ENCODE measurements around the gene DDI2.
A peak's percentile ranks its signal among the peaks of the same experiment; 100 is the strongest.

Gene DDI2

DNA sequence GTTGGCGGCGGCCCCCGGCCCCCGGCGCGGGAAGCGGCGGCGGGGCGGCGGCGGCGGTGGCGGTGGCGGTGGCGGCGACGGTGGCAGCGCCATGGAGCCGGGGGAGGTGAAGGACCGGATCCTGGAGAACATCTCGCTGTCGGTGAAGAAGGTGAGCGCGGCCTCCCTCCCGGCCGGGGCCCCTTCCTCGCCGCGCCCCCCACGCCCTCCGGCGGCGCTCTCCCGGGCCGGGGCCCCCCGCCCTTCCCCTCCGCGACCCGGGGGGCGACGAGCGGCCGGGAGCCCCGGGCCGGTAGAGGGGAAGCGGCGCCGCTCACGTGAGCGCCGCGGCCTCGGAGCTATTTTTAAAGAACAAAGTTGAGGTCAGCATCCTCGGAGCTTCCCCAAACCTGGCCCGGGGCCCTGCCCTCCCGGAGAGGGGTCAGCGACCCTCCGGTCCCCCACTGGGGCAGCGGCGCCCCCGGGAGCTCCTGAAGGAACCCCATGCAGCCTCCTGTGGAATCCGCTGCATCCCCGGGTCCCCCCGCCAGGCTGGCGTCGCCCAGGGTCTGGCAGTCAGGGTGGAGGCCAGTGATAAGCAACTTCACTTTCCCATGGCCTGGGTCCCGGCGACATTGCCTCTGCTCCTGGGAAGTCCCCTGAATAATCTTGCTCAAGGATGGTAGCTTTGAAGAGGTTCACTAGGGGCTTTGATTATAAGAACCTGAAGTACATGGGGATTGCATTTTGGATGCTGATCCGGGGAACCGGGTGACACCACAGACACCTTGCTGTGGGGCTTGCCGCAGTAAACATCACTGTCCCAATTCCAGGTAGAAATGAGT is 67.4 kb downstream of the DDI2 start:
- peak; percentile 83 for DNase-seq (ENCODE audit: low spot score)
- TF ChIP-seq, protein P1, sequence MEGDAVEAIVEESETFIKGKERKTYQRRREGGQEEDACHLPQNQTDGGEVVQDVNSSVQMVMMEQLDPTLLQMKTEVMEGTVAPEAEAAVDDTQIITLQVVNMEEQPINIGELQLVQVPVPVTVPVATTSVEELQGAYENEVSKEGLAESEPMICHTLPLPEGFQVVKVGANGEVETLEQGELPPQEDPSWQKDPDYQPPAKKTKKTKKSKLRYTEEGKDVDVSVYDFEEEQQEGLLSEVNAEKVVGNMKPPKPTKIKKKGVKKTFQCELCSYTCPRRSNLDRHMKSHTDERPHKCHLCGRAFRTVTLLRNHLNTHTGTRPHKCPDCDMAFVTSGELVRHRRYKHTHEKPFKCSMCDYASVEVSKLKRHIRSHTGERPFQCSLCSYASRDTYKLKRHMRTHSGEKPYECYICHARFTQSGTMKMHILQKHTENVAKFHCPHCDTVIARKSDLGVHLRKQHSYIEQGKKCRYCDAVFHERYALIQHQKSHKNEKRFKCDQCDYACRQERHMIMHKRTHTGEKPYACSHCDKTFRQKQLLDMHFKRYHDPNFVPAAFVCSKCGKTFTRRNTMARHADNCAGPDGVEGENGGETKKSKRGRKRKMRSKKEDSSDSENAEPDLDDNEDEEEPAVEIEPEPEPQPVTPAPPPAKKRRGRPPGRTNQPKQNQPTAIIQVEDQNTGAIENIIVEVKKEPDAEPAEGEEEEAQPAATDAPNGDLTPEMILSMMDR (IDR thresholded peaks at IDR 0.05) = no peak
- Histone ChIP-seq H3K27ac (peak overlapping the region; percentile 94 to 99), H3K4me3 (peak overlapping the region; percentile 91)

DNA sequence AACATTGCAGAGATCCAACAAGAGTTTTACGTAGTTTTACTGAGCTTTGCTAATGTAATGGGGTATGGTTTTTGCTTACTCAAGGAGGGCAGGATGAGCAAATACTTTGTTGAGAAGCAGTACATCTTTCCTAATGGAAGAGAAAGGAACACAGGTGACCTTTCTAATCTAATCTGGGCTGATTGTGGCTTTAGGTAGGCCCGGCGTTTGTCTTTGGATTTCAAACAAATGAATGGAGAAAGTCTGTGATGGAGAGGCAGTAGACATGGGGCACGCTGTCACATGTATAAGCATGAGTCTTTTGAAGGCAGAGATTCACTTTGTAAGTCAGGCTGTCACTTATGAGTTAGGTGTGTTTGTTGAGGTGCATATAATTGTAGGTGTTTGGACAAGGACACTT is 68.6 kb downstream of the DDI2 start:
- TF ChIP-seq, protein P1 (IDR thresholded peaks at IDR 0.05) = no peak
- Histone ChIP-seq H3K27ac (peak overlapping the region; percentile 38 to 99), H3K4me3 (peak overlapping the region; percentile 54)
- no peak for DNase-seq (ENCODE audit: low spot score)

DNA sequence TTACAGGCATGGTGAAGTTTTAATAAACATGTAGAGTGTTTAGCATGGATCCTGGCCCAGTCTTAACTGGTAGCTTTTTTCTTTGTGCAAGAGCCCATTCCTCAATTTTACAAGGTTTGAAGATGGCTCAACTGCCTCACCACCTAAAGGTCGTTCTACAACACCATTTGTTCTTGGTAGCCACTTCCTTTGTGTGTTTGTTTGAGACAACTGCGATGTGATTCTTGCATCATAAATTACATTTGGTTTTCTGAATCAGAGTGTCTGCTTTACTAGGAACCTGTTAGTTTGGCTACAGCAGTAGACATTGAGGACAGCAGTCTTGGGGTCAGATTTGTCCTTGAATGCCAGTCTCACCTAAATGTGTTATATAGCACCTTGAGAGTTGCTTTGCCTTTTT is 70.2 kb downstream of the DDI2 start:
- DNase-seq (ENCODE audit: low spot score) = no peak
- TF ChIP-seq, protein P1 (IDR thresholded peaks at IDR 0.05) = no peak
- no peak overlapping the region for H3K27ac ChIP-seq
- no peak overlapping the region for H3K4me3 ChIP-seq

DNA sequence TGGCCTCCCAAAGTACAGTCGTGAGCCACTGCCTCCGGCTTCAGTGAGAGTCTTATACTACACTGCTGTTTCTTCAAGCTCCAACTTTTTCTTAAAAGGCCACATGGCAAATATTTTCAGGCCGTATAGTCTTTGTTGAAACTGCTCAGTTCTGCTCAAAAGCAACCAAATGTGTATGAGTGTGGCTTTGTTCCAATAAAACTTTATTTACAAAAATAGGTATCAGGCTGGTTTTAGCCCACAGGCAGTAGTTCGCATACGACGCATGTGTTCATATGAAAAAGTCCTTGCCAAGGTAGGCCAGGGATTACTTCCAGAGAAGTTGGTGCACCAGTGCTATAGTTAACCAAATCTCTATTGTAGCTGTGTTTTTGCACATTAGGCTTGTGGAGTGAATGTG is 73.1 kb downstream of the DDI2 start:
- H3K4me3 ChIP-seq = no peak overlapping the region
- TF ChIP-seq, protein P1 (IDR thresholded peaks at IDR 0.05) = no peak
- no peak for DNase-seq (ENCODE audit: low spot score)
- peak overlapping the region in 1 of 2 donors; percentile 73 for H3K27ac ChIP-seq

DNA sequence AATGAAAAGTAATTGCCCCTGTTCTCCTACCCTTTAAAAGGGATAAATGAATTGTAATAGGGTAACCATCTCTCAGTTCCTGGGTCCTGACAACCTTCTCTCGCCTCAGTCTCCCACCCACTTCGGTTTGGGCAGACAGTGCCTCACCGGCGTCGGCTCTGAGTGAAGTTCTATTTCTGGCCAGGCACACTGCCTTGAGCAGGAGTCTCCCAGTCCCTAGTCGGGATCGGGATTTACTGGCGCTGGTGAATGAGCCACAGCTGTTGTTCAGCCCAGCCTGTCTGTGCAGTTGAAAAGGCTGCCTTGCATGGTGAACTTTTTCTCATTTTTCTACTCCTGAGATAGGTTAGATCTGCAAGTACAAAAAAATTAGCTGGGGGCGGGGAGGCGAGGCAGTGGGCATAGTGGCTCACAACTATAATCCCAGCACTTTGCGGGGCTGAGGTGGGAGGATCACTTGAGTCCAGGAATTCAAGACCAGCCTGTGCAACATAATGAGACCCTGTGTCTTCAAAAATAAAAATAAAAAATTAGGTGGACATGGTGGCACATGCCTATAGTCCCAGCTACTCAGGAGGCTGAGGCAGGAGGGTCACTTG is 74.3 kb downstream of the DDI2 start:
- Histone ChIP-seq H3K27ac (peak overlapping the region; percentile 46 to 73), H3K4me3 (no peak overlapping the region)
- TF ChIP-seq, protein P1 (IDR thresholded peaks at IDR 0.05) = no peak
- DNase-seq (ENCODE audit: low spot score) = no peak

DNA sequence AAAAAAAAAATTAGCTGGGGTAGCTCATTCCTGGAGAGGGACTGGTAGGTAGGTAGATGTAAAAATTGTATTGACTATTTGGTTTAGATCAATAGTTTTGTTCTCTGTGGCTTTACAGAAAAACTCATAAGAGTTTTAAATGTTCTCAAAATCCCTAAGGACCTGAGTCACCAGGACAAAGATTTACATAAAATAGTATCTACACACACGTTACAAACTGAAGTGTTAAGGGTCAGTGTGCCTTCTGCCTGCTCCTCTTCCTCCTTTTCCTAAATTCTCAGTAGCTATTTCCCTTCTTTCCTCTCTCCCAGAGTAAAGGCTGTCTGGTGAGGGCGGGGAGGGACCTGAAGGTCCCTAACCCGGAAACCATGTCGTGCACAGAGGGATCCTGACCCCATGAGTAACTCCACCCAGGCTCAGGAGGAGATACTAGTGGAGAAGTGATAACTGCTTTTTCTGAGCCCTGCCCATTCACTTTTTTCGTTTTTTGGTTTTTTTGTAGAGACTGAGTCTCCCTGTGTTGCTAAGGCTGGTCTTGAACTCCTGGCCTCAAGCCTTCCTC is 74.9 kb downstream of the DDI2 start:
- TF ChIP-seq, protein P1 (IDR thresholded peaks at IDR 0.05) = no peak
- Histone ChIP-seq H3K27ac (peak overlapping the region; percentile 16 to 73), H3K4me3 (no peak overlapping the region)
- no peak for DNase-seq (ENCODE audit: low spot score)

All from coronary artery (tissue), 2 donors.